NCI-H82 treated with DMSO at 0.1 percent for 48 hours (cell line): ENCODE data around the gene CDH3.

Experiments used
- DNase-seq: peaks from one replicate; lab custom pipeline; 2025; ENCODE audit not compliant: unreplicated experiment; lab: John Stamatoyannopoulos, UW

The CDH3 gene

GRCh38 chr16:68646953-68647659, 2.0 kb downstream of the CDH3 start:
- no peak for DNase-seq

- no peak for DNase-seq
Measured at GRCh38 chr16:68651136-68651535, 6.0 kb downstream of the CDH3 start.

- no peak for DNase-seq
Measured at GRCh38 chr16:68652659-68653058, 7.5 kb downstream of the CDH3 start.

- no peak for DNase-seq
Measured at GRCh38 chr16:68655806-68656205, 10.7 kb downstream of the CDH3 start.

GRCh38 chr16:68656751-68657150, 11.6 kb downstream of the CDH3 start:
- DNase-seq = no peak

GRCh38 chr16:68658341-68658973, 13.3 kb downstream of the CDH3 start:
- no peak for DNase-seq

- no peak for DNase-seq
Measured at GRCh38 chr16:68658974-68659360, 13.9 kb downstream of the CDH3 start.

GRCh38 chr16:68659412-68660358, 14.6 kb downstream of the CDH3 start:
- no peak for DNase-seq

- no peak for DNase-seq
Measured at GRCh38 chr16:68660359-68660795, 15.3 kb downstream of the CDH3 start.

- DNase-seq = no peak
Measured at GRCh38 chr16:68662035-68662434, 16.9 kb downstream of the CDH3 start.

GRCh38 chr16:68664297-68664696, 19.2 kb downstream of the CDH3 start:
- DNase-seq = no peak

GRCh38 chr16:68665501-68665900, 20.4 kb downstream of the CDH3 start:
- no peak for DNase-seq

- DNase-seq = no peak
Measured at GRCh38 chr16:68668266-68668665, 23.2 kb downstream of the CDH3 start.

- DNase-seq = no peak
Measured at GRCh38 chr16:68676113-68676860, 31.2 kb downstream of the CDH3 start.

GRCh38 chr16:68681038-68681437, 35.9 kb downstream of the CDH3 start:
- DNase-seq = no peak

- no peak for DNase-seq
Measured at GRCh38 chr16:68685685-68686478, 40.8 kb downstream of the CDH3 start.

GRCh38 chr16:68686905-68687304, 41.8 kb downstream of the CDH3 start:
- no peak for DNase-seq

- DNase-seq = no peak
Measured at GRCh38 chr16:68689921-68690320, 44.8 kb downstream of the CDH3 start.

- DNase-seq = no peak
Measured at GRCh38 chr16:68695575-68695974, 50.5 kb downstream of the CDH3 start.

GRCh38 chr16:68696514-68696913, 51.4 kb downstream of the CDH3 start:
- no peak for DNase-seq
